BJ (cell line): ENCODE results near the gene TAF9B. TPM values are rescaled to one million over a fixed set of nuclear protein-coding genes. Genes with fewer than 3 reads are reported as not detected.
"Not testable (repeated sequence)": the region's sequence is repeated elsewhere in the genome, so short reads cannot be mapped to it uniquely, and the experiment has no call there.

Experiments used
- CTCF ChIA-PET: fragments of 350-600 bp; formaldehyde crosslinking; extraction: SDS; loops from one replicate; lab custom pipeline; 2021; ENCODE audit warnings: antibody characterized with exemption, inconsistent platforms; lab: Yijun Ruan, JAX
- POLR2A ChIA-PET: fragments of 300-600 bp; sonication (Branson Sonifier 250); formaldehyde crosslinking; extraction: SDS; loops from one replicate; lab custom pipeline; 2021; ENCODE audit warnings: antibody characterized with exemption; lab: Charles Lee
- DNase-seq: peaks from one replicate; pipeline ENCODE4 v3.0.0-alpha.2; 2011; ENCODE audit warnings: low read depth
- H3K27me3 ChIP-seq: 2 replicates; pipeline ENCODE4 v1.6.0; 2011; ENCODE audit warnings: low read length; ENCODE audit not compliant: control insufficient read depth, insufficient read depth
- H3K36me3 ChIP-seq: 2 replicates; pipeline ENCODE4 v1.5.1; 2011; ENCODE audit warnings: low read length; ENCODE audit not compliant: control insufficient read depth, insufficient read depth
- H3K4me3 ChIP-seq: 2 replicates; pipeline ENCODE4 v1.5.1; 2011; ENCODE audit warnings: low read depth, mild to moderate bottlenecking, control low read depth, low read length
- polyA plus RNA-seq: library from polyadenylated mRNA; depleted of rRNA; stranded (reverse); fragments of >200 nt; gene quantifications from 2 replicates; pipeline ENCODE4 v1.2.3, GENCODE V29; 2011
- TF ChIP-seq, protein P1 (sequence below): IDR thresholded peaks from 2 replicates; pipeline ENCODE4 v1.5.1; 2011; ENCODE audit warnings: low read depth, mild to moderate bottlenecking, control low read depth, inconsistent platforms, low read length, moderate library complexity; ENCODE audit not compliant: insufficient read depth

TAF9B gene
- polyA plus RNA-seq, 1 experiment, result 11.9 TPM

DNA sequence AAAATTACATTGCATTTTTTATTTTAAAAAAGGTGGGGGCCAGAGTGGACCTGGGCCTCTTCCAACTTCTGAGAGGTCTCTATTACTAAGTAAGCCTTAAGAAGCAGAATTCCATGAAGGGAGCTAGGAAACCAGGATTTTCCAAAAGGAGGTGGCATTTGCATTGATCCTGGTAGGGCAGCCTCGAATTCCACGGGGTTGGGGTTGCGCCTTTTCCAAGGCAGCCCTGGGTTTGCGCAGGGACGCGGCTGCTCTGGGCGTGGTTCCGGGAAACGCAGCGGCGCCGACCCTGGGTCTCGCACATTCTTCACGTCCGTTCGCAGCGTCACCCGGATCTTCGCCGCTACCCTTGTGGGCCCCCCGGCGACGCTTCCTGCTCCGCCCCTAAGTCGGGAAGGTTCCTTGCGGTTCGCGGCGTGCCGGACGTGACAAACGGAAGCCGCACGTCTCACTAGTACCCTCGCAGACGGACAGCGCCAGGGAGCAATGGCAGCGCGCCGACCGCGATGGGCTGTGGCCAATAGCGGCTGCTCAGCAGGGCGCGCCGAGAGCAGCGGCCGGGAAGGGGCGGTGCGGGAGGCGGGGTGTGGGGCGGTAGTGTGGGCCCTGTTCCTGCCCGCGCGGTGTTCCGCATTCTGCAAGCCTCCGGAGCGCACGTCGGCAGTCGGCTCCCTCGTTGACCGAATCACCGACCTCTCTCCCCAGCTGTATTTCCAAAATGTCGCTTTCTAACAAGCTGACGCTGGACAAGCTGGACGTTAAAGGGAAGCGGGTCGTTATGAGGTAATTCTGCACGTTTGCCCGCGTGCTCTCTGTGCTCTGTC, 35.6 kb downstream of the TAF9B start, which contains the start of gene PGK1:
Gene PGK1 (plus strand): TSS at position 626 of the 824 bp plus-strand sequence. CDS start 93 bp downstream, at position 719.
- no peaks in the 10 kb centered on the region for H3K27me3 ChIP-seq
- peak within 1 kb of the TSS; percentile 86 for H3K4me3 ChIP-seq
- peaks cover 1% of the 10 kb centered on the region; the same call in 1 of the 2 replicates for H3K36me3 ChIP-seq
- CTCF ChIA-PET, result no interaction called here
- DNase-seq, result peak; percentile 82
- POLR2A ChIA-PET, result no interaction called here
- TF ChIP-seq, protein P1, sequence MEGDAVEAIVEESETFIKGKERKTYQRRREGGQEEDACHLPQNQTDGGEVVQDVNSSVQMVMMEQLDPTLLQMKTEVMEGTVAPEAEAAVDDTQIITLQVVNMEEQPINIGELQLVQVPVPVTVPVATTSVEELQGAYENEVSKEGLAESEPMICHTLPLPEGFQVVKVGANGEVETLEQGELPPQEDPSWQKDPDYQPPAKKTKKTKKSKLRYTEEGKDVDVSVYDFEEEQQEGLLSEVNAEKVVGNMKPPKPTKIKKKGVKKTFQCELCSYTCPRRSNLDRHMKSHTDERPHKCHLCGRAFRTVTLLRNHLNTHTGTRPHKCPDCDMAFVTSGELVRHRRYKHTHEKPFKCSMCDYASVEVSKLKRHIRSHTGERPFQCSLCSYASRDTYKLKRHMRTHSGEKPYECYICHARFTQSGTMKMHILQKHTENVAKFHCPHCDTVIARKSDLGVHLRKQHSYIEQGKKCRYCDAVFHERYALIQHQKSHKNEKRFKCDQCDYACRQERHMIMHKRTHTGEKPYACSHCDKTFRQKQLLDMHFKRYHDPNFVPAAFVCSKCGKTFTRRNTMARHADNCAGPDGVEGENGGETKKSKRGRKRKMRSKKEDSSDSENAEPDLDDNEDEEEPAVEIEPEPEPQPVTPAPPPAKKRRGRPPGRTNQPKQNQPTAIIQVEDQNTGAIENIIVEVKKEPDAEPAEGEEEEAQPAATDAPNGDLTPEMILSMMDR, result no peak

DNA sequence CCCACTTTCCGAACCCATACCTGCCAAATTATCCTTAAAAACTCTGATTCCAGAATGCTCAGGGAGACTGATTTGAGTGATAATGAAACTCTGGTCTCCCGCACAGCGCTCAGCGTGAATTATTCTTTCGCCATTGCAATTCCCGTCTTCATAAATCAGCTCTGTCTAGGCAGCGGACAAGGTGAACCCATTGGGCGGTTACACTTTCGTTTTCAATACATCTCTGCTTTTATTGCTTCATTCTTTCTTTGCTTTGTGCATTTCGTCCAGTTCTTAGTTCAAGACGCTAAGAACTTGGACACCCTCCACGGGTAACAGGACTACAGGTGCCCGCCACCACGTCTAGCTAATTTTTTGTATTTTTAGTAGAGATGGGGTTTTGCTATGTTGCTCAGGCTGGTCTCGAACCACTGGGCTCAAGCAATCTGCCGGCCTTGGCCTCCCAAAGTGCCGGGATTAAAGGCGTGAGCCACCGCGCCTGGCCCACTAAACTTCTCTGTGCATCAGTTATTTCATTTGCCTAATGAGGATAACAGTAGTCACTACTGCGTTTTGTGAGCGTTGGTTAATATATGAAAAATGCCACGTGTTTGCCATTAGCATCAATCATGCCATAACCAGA, 36.3 kb downstream of the TAF9B start:
- H3K27me3 ChIP-seq, result no peaks in the 10 kb centered on the region
- peak overlapping the region; percentile 31 for H3K4me3 ChIP-seq
- DNase-seq, result no peak
- CTCF ChIA-PET, result no interaction called here
- POLR2A ChIA-PET, result no interaction called here
- TF ChIP-seq, protein P1, result no peak
- peaks cover 1% of the 10 kb centered on the region; the same call in 1 of the 2 replicates for H3K36me3 ChIP-seq

GRCh38 chrX:78102091-78102490, 37.4 kb downstream of the TAF9B start:
- DNase-seq, result no peak
- no peaks in the 10 kb centered on the region for H3K27me3 ChIP-seq
- ChIA-PET POLR2A (no interaction called here), CTCF (no interaction called here)
- H3K36me3 ChIP-seq, result peaks cover 1% of the 10 kb centered on the region; the same call in 1 of the 2 replicates
- no peak overlapping the region for H3K4me3 ChIP-seq
- TF ChIP-seq, protein P1, result no peak

GRCh38 chrX:78098108-78098507, 41.3 kb downstream of the TAF9B start:
- H3K36me3 ChIP-seq, result no peaks in the 10 kb centered on the region
- TF ChIP-seq, protein P1, result no peak
- ChIA-PET POLR2A (interaction anchor here (0.6 kb wide), 1 partner anchor 17 kb away, joined by 4 read pairs; no protein-coding TSS in a partner anchor), CTCF (no interaction called here)
- DNase-seq, result no peak
- no peaks in the 10 kb centered on the region for H3K27me3 ChIP-seq
- no peak overlapping the region for H3K4me3 ChIP-seq

DNA sequence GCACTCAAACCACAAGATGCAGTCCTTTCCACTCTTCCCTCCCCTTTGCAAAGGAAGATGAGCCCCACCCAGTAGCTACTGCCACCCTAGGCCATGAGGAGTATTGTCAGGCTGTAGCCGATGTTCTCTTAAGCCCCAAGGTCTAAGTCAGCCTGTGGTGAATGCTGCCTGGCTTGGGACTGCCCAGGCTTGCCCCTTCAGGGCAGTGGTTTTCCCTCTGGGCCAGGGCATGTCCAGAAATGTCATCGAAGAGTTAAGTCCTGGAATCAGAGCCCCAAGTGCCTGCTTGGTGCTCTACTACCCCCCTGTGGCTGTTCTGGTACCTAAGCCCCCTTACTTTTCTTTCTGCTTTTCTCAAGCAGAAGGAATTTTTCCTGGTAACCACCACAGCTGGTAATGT, 47.2 kb downstream of the TAF9B start:
- DNase-seq, result peak; percentile 4
- no peaks in the 10 kb centered on the region for H3K27me3 ChIP-seq
- POLR2A ChIA-PET, result no interaction called here
- no peak overlapping the region for H3K4me3 ChIP-seq
- no peaks in the 10 kb centered on the region for H3K36me3 ChIP-seq
- CTCF ChIA-PET, result interaction anchor here (0.9 to 1.5 kb wide), 6 partner anchors 8 to 937 kb away, joined by 3 to 7 read pairs (median 6); partner anchors contain the start of gene ATP7A
- TF ChIP-seq, protein P1, result peak; percentile 57

GRCh38 chrX:78081413-78081812, 58.0 kb downstream of the TAF9B start:
- DNase-seq, H3K27me3 ChIP-seq, POLR2A ChIA-PET, CTCF ChIA-PET, H3K36me3 ChIP-seq, H3K4me3 ChIP-seq: not testable (repeated sequence)
